ENCODE results near the gene KIR3DL2. TPM values are rescaled to one million over a fixed set of nuclear protein-coding genes. Genes with fewer than 3 reads are reported as not detected.

Gene KIR3DL2
- total RNA-seq, 1 experiment from 2014 or later: not detected

Small RNA genes within 50 kb of the gene (small RNA-seq; reads per million reads assigned to genes)
- not detected for gene RNU6-222P

Other genes starting within 250 kb of the KIR3DL2 start
- gene LILRB1, start 220.0 kb upstream of the KIR3DL2 start, total RNA-seq (2014; rRNA removed; shearing (Covaris generic)): not detected in 2 replicates
- gene LILRB4, start 187.5 kb upstream of the KIR3DL2 start, total RNA-seq (2014; rRNA removed; shearing (Covaris generic)): not detected in 2 replicates
- not detected in 2 replicates for gene KIR3DL3, start 126.0 kb upstream of the KIR3DL2 start, total RNA-seq (2014; rRNA removed; shearing (Covaris generic))
- gene KIR2DL3, start 111.9 kb upstream of the KIR3DL2 start, total RNA-seq (2014; rRNA removed; shearing (Covaris generic)): not detected in 2 replicates
- not detected in 2 replicates for gene KIR2DL1, start 80.7 kb upstream of the KIR3DL2 start, total RNA-seq (2014; rRNA removed; shearing (Covaris generic))
- not detected in 2 replicates for gene KIR2DL4, start 46.8 kb upstream of the KIR3DL2 start, total RNA-seq (2014; rRNA removed; shearing (Covaris generic))
- gene KIR3DL1, start 34.0 kb upstream of the KIR3DL2 start, total RNA-seq (2014; rRNA removed; shearing (Covaris generic)): not detected in 2 replicates
- gene KIR2DS4, start 17.8 kb upstream of the KIR3DL2 start, total RNA-seq (2014; rRNA removed; shearing (Covaris generic)): not detected in 2 replicates
- not detected in 2 replicates for gene FCAR, start 23.8 kb downstream of the KIR3DL2 start, total RNA-seq (2014; rRNA removed; shearing (Covaris generic))
- not detected in 2 replicates for gene NCR1, start 55.7 kb downstream of the KIR3DL2 start, total RNA-seq (2014; rRNA removed; shearing (Covaris generic))
- not detected in 2 replicates for gene NLRP7, start 97.1 kb downstream of the KIR3DL2 start, total RNA-seq (2014; rRNA removed; shearing (Covaris generic))
- not detected in 2 replicates for gene NLRP2, start 115.9 kb downstream of the KIR3DL2 start, total RNA-seq (2014; rRNA removed; shearing (Covaris generic))
- 0.05 TPM in 1 of 2 replicates, not detected in the other for gene GP6, start 187.8 kb downstream of the KIR3DL2 start, total RNA-seq (2014; rRNA removed; shearing (Covaris generic))
- gene RDH13, start 212.7 kb downstream of the KIR3DL2 start, total RNA-seq (2014; rRNA removed; shearing (Covaris generic)): 107 and 119 TPM in 2 replicates
- 543 and 612 TPM in 2 replicates for gene EPS8L1, start 225.4 kb downstream of the KIR3DL2 start, total RNA-seq (2014; rRNA removed; shearing (Covaris generic))